Trophoblast cell (in vitro differentiated cells and primary cell): Measurements from ENCODE around the gene EME1.

ENCODE experiments used
- DNase-seq, 2 donors: peaks; one replicate each; pipeline ENCODE4 v3.0.0-alpha.2; 2016
- H2AFZ ChIP-seq: 2 replicates; pipeline ENCODE4 v1.6.1; 2013; ENCODE audit warnings: low read length, moderate library complexity, mild to moderate bottlenecking; ENCODE audit not compliant: insufficient read depth, poor library complexity
- H2AK5ac ChIP-seq: 2 replicates; pipeline ENCODE4 v1.6.1; 2013; ENCODE audit warnings: mild to moderate bottlenecking, low read length
- H2BK120ac ChIP-seq: 2 replicates; pipeline ENCODE4 v1.6.1; 2013; ENCODE audit warnings: low read length, mild to moderate bottlenecking, moderate library complexity; ENCODE audit not compliant: insufficient read depth, poor library complexity
- H2BK12ac ChIP-seq: 2 replicates; pipeline ENCODE4 v1.6.1; 2013; ENCODE audit warnings: mild to moderate bottlenecking, low read length, moderate library complexity
- H2BK5ac ChIP-seq: 2 replicates; pipeline ENCODE4 v1.6.1; 2013; ENCODE audit warnings: low read length, low read depth, moderate library complexity, mild to moderate bottlenecking; ENCODE audit not compliant: poor library complexity
- H3K14ac ChIP-seq: 2 replicates; pipeline ENCODE4 v1.6.1; 2013; ENCODE audit warnings: mild to moderate bottlenecking, low read length
- H3K18ac ChIP-seq: 2 replicates; pipeline ENCODE4 v1.6.1; 2013; ENCODE audit warnings: mild to moderate bottlenecking, low read length
- H3K23ac ChIP-seq: 2 replicates; pipeline ENCODE4 v1.6.1; 2013; ENCODE audit warnings: low read length
- H3K27ac ChIP-seq: 2 replicates; pipeline ENCODE4 v1.5.1; 2013; ENCODE audit warnings: low read depth, mild to moderate bottlenecking, inconsistent platforms, low read length, moderate library complexity
- H3K27me3 ChIP-seq: 2 replicates; pipeline ENCODE4 v1.6.1; 2013; ENCODE audit warnings: inconsistent platforms, mild to moderate bottlenecking, low read length, moderate library complexity; ENCODE audit not compliant: insufficient read depth
- H3K36me3 ChIP-seq, 2 experiments: 1 replicate in 1 of 2; 2 replicates in 1 of 2; pipeline ENCODE4 v1.6.1; 2013; ENCODE audit warnings: low read length in 2 of 2, mild to moderate bottlenecking in 2 of 2, moderate library complexity in 1 of 2; ENCODE audit not compliant: insufficient read depth in 2 of 2, control insufficient read depth in 1 of 2
- H3K4ac ChIP-seq: 2 replicates; pipeline ENCODE4 v1.6.1; 2013; ENCODE audit warnings: low read depth, mild to moderate bottlenecking, low read length, moderate library complexity
- H3K4me1 ChIP-seq, 2 experiments: 1 replicate in 1 of 2; 2 replicates in 1 of 2; pipeline ENCODE4 v1.6.1; 2013; ENCODE audit warnings: low read length in 2 of 2, mild to moderate bottlenecking in 2 of 2, moderate library complexity in 1 of 2; ENCODE audit not compliant: insufficient read depth in 2 of 2, control insufficient read depth in 1 of 2
- H3K4me2 ChIP-seq: 2 replicates; pipeline ENCODE4 v1.6.1; 2013; ENCODE audit warnings: inconsistent platforms, mild to moderate bottlenecking, low read length, moderate library complexity
- H3K4me3 ChIP-seq: 2 replicates; pipeline ENCODE4 v1.5.1; 2013; ENCODE audit warnings: mild to moderate bottlenecking, low read depth, low read length, inconsistent platforms
- H3K79me1 ChIP-seq: one replicate; pipeline ENCODE4 v1.6.1; 2013; ENCODE audit warnings: low read length
- H3K79me2 ChIP-seq: 2 replicates; pipeline ENCODE4 v1.6.1; 2013; ENCODE audit warnings: low read length, mild to moderate bottlenecking; ENCODE audit not compliant: control insufficient read depth, insufficient read depth, poor library complexity
- H3K9ac ChIP-seq: 2 replicates; pipeline ENCODE4 v1.6.1; 2013; ENCODE audit warnings: mild to moderate bottlenecking, low read length
- H3K9me3 ChIP-seq: 2 replicates; pipeline ENCODE4 v1.6.1; 2013; ENCODE audit warnings: low read depth, mild to moderate bottlenecking, control low read depth, inconsistent platforms, low read length; ENCODE audit not compliant: insufficient read depth
- H4K12ac ChIP-seq: 2 replicates; pipeline ENCODE4 v1.6.1; 2013; ENCODE audit warnings: low read depth, mild to moderate bottlenecking, low read length, moderate library complexity
- H4K8ac ChIP-seq: 2 replicates; pipeline ENCODE4 v1.6.1; 2013; ENCODE audit warnings: low read depth, mild to moderate bottlenecking, low read length, moderate library complexity
- H4K91ac ChIP-seq: one replicate; pipeline ENCODE4 v1.6.1; 2013; ENCODE audit warnings: low read depth, mild to moderate bottlenecking, low read length, moderate library complexity
- WGBS: extraction: QIAGEN DNeasy Blood & Tissue Kit; methylation state at CpG from one replicate; pipeline ENCODE4 v1.1.7; 2013; ENCODE audit warnings: missing lambda C conversion rate; ENCODE audit not compliant: insufficient read length, insufficient coverage; ENCODE audit errors: extremely low coverage; 5-methylcytosine and 5-hydroxymethylcytosine counted together

Gene EME1

DNA sequence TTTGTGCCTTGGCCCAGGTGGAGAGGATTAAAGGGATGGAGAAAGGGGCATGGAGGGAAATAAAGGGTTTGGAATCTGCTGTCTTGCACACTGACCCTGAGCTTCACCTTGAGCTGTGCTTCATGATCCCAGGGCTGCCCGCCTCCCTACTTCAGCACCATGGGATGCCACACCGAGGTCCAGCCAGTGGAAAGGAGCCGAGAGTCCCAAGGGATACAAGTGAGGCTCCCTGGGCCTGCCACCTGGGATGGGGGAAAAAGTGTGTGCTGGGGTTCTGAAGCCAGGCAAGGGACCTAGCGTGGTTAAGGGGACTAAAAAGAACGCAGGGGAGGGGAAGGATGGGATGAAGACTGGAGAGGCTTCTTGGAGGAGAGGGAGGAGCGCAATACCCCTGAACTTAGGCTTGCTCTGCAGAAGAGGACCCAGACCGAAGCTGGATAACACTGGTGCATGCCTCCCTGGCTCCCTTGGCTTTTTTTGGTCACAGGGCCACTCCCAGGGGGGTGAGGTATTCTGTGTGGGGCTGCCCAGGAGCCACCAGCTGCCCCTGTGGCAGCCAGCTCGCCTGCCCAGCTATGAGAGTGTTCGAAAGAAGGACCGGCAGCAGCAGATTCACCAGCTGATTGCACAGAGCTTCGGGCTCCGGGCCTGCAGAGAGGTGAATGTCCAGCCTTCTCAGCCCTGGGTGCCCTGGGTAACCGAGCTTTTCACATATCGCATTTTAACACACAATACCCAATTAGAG, 7.2 kb upstream of the EME1 start:
- WGBS = no CpG with 5 or more reads among the region's 14 CpGs
- Histone ChIP-seq H3K14ac (no peak overlapping the region), H2BK12ac (no peak overlapping the region), H3K27me3 (no peaks in the 10 kb centered on the region), H2AFZ (no peak overlapping the region), H3K18ac (no peak overlapping the region), H3K9ac (no peak overlapping the region), H3K9me3 (no peaks in the 10 kb centered on the region), H3K36me3 (peaks cover 43 to 45% of the 10 kb centered on the region in 2 experiments), H2BK120ac (no peak overlapping the region), H3K4me3 (no peak overlapping the region), H4K91ac (no peak overlapping the region), H3K23ac (no peak overlapping the region), H4K8ac (no peak overlapping the region), H3K79me2 (no peaks in the 10 kb centered on the region), H2BK5ac (no peak overlapping the region), H4K12ac (no peak overlapping the region), H3K4ac (no peak overlapping the region), H3K27ac (no peak overlapping the region), H3K4me1 (peaks cover 7 to 20% of the 10 kb centered on the region in 2 experiments), H3K4me2 (no peak overlapping the region), H3K79me1 (no peaks in the 10 kb centered on the region), H2AK5ac (no peak overlapping the region)
- no peak for DNase-seq

DNA sequence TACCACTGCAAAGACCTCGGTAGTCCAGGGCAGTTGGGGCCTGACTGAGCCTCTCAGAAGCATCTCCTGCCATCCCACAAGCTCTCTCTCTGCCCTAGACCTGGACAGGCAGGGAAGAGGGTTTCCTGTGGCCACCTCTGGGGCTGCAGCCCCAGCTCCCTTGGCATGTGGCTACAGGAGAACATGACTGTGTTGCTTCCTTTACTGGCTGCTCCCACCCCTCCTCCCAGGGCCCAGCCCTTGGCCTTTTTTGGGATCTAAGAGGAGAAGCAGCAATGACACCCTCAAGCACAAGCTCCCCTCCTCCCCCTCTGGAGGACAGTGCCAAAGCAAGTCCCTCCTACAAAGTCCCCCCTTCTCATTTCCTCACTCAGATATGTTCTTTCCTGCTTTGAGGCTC, 5.6 kb upstream of the EME1 start:
- Histone ChIP-seq H3K9ac (no peak overlapping the region), H3K27me3 (no peaks in the 10 kb centered on the region), H2BK5ac (no peak overlapping the region), H3K4me3 (no peak overlapping the region), H4K8ac (no peak overlapping the region), H3K9me3 (no peaks in the 10 kb centered on the region), H3K4me2 (no peak overlapping the region), H3K4me1 (peaks cover 7 to 27% of the 10 kb centered on the region in 2 experiments), H3K79me1 (no peaks in the 10 kb centered on the region), H2AFZ (no peak overlapping the region), H2BK12ac (no peak overlapping the region), H4K12ac (no peak overlapping the region), H3K18ac (no peak overlapping the region), H3K36me3 (peaks cover 44% of the 10 kb centered on the region in 2 experiments), H3K23ac (no peak overlapping the region), H2AK5ac (no peak overlapping the region), H3K14ac (no peak overlapping the region), H3K27ac (no peak overlapping the region), H3K79me2 (peaks cover 3% of the 10 kb centered on the region), H2BK120ac (no peak overlapping the region), H4K91ac (no peak overlapping the region), H3K4ac (no peak overlapping the region)
- no peak for DNase-seq
- no CpG with 5 or more reads among the region's 1 CpG for WGBS

DNA sequence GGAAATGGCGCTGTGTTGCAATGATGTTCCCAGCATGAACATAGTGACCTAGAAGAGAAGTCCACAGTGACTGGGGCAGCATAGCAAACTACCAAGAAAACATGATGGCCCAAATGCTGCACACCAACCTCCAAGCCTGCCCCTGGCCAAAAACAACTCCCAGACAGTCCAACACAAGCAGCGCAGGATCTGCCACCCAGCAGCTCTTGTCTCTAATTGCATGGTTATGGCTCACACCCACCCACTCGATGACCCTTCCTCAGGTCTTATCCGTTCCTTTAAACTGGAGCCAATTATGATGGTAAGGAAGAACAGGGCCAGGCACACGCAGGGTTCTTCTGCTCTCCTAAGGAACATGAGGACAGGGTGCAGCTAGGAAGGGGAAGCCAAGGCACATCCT, 3.0 kb upstream of the EME1 start:
- WGBS = no CpG with 5 or more reads among the region's 5 CpGs
- H3K4me2 ChIP-seq = no peak overlapping the region
- H3K79me2 ChIP-seq = peaks cover 7% of the 10 kb centered on the region
- H3K4me3 ChIP-seq = no peak overlapping the region
- no peak overlapping the region for H3K27ac ChIP-seq
- H3K27me3 ChIP-seq = no peaks in the 10 kb centered on the region
- H2AFZ ChIP-seq = no peak overlapping the region
- no peak overlapping the region for H3K23ac ChIP-seq
- H3K9ac ChIP-seq = no peak overlapping the region
- H2AK5ac ChIP-seq = no peak overlapping the region
- no peak overlapping the region for H3K4ac ChIP-seq
- no peak overlapping the region for H2BK120ac ChIP-seq
- no peak overlapping the region for H3K18ac ChIP-seq
- H4K91ac ChIP-seq = no peak overlapping the region
- H2BK12ac ChIP-seq = no peak overlapping the region
- H3K9me3 ChIP-seq = no peaks in the 10 kb centered on the region
- no peak overlapping the region for H4K8ac ChIP-seq
- H3K14ac ChIP-seq = no peak overlapping the region
- no peak overlapping the region for H2BK5ac ChIP-seq
- H4K12ac ChIP-seq = no peak overlapping the region
- no peak for DNase-seq
- H3K79me1 ChIP-seq = peaks cover 6% of the 10 kb centered on the region
- peaks cover 0 to 9% of the 10 kb centered on the region in 2 experiments for H3K4me1 ChIP-seq
- peaks cover 44% of the 10 kb centered on the region in 2 experiments for H3K36me3 ChIP-seq

- Histone ChIP-seq H3K4me2 (peak overlapping the region; percentile 67), H3K23ac (no peak overlapping the region), H3K14ac (no peak overlapping the region), H3K4ac (peak overlapping the region; percentile 76), H3K4me3 (no peak overlapping the region), H3K4me1 (peaks cover 0 to 7% of the 10 kb centered on the region in 2 experiments), H2BK12ac (no peak overlapping the region), H2BK120ac (peak overlapping the region; percentile 49), H2AFZ (no peak overlapping the region), H3K18ac (no peak overlapping the region), H3K27ac (peak overlapping the region; percentile 18), H2BK5ac (peak overlapping the region; percentile 26), H3K9me3 (no peaks in the 10 kb centered on the region), H4K12ac (no peak overlapping the region), H4K91ac (peak overlapping the region; percentile 83), H4K8ac (peak overlapping the region; percentile 48), H3K79me1 (peaks cover 6% of the 10 kb centered on the region), H3K36me3 (peaks cover 36 to 37% of the 10 kb centered on the region in 2 experiments), H3K79me2 (peaks cover 7% of the 10 kb centered on the region), H3K27me3 (no peaks in the 10 kb centered on the region), H3K9ac (no peak overlapping the region), H2AK5ac (no peak overlapping the region)
- WGBS = no CpG with 5 or more reads among the region's 2 CpGs
- DNase-seq = no peak
Observed at GRCh38 chr17:50371526-50371925, 1.5 kb upstream of the EME1 start.
